ENCODE results near the gene CLEC2A.
"Not testable (repeated sequence)": the region's sequence is repeated elsewhere in the genome, so short reads cannot be mapped to it uniquely, and the experiment has no call there.

The CLEC2A gene

DNA sequence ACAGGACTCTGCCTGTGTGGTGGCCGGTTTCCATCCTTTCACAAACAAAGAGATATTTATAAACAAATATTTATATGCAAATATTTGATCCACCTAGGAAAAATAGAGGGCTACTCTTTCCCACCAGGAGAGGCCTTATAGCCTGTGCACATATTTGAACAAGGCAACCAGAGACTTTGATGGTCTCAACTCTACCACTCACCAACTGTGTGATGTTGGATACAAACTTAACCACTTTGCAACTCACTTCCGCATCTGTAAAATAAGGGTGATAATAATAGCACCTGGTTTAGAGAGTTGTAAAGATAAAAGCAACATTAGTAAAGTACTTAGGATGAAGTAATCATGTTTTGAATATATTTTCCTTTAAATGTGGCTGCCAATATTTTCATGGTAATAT lies 37.5 kb upstream of the CLEC2A start:
- DNase-seq (ENCODE audit: extremely low read depth, low read depth), result no peak
- TF ChIP-seq, protein P1, sequence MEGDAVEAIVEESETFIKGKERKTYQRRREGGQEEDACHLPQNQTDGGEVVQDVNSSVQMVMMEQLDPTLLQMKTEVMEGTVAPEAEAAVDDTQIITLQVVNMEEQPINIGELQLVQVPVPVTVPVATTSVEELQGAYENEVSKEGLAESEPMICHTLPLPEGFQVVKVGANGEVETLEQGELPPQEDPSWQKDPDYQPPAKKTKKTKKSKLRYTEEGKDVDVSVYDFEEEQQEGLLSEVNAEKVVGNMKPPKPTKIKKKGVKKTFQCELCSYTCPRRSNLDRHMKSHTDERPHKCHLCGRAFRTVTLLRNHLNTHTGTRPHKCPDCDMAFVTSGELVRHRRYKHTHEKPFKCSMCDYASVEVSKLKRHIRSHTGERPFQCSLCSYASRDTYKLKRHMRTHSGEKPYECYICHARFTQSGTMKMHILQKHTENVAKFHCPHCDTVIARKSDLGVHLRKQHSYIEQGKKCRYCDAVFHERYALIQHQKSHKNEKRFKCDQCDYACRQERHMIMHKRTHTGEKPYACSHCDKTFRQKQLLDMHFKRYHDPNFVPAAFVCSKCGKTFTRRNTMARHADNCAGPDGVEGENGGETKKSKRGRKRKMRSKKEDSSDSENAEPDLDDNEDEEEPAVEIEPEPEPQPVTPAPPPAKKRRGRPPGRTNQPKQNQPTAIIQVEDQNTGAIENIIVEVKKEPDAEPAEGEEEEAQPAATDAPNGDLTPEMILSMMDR (IDR thresholded peaks at IDR 0.05; ENCODE audit: low read depth, low read length), result no peak

DNA sequence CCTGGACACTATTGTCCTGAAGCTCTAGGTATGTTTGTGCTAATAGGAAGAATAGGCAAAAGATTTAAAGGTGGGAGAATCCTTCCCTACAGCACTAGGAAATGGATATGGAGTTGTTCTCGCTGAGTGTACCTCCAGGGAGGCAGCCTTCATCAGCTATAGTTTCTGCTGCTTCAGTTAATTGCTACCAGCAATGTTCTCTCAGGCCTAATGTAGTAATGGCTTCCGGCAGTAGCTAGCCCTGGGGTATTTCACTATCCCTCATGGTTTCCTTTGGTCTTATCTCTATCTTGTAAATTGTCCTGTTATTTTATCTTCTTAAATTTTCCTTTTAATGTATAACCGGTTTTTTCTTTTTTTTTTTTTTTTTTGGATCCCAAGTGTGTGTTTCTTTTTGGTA lies 29.7 kb upstream of the CLEC2A start:
- no peak for DNase-seq (ENCODE audit: extremely low read depth, low read depth)
- TF ChIP-seq, protein P1 (IDR thresholded peaks at IDR 0.05; ENCODE audit: low read depth, low read length), result no peak

DNA sequence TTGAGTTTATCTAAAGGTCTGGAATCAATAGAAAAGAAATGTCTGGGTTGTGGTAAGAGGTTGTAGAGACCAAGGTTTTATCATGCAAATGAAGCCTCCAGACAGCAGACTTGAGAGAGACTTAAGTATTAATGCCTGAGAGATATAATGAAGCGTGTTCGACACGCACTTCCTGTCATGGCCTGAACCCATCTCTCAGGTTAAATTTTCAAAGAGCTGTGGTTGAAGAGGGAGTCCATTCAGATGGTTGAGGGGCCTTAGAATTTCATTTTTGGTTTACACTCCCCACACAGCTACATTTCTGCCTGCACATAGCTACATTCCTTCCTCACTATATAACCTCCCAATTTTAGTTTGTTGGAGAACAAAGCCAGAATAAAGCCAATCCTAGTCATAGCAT lies 28.9 kb upstream of the CLEC2A start:
- TF ChIP-seq, protein P1 (IDR thresholded peaks at IDR 0.05; ENCODE audit: low read depth, low read length), result no peak

DNA sequence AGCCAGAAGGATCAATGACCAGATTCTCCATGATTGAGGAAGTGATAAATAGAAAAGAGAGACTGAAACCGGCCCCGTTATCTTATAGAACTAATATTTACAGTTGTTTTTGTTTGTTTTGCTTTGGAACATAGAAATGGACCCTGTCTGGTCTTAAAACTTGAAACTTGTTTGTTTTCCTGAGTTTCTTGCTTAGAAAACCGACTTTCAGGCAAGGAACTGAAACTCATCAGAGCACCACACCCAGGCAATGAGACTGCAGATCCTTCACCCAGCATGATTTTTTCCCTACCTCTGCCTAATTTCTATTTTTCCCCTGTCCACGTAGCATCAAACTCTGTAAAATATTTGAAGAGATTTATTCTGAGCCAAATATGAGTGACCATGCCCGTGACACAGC lies 28.4 kb upstream of the CLEC2A start:
- DNase-seq (ENCODE audit: extremely low read depth, low read depth), result no peak
- TF ChIP-seq, protein P1 (IDR thresholded peaks at IDR 0.05; ENCODE audit: low read depth, low read length), result no peak

More for the DNA sequence above, 28.9 kb upstream of the CLEC2A start:
- no peak for DNase-seq (ENCODE audit: extremely low read depth, low read depth)

DNA sequence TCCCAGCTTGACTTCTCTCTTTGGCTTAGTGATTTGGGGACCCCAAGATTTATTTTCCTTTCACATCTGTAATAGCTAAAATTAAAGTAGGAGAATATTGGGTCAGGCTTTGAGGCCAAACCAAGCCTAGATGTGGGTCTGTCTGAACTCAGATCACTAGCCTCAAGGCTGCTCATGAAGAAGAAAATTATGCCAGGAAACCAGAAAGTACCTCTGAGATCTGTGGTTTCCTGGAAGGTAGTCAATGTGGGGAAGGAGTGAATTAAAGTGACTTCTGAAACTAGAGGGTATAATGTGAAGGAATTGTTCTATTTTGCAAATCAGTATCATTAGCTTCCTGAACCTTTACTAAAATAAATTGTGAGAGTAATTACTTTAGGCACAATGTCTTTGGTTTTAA lies 25.7 kb upstream of the CLEC2A start:
- DNase-seq (ENCODE audit: extremely low read depth, low read depth), result no peak
- TF ChIP-seq, protein P1 (IDR thresholded peaks at IDR 0.05; ENCODE audit: low read depth, low read length), result no peak

DNA sequence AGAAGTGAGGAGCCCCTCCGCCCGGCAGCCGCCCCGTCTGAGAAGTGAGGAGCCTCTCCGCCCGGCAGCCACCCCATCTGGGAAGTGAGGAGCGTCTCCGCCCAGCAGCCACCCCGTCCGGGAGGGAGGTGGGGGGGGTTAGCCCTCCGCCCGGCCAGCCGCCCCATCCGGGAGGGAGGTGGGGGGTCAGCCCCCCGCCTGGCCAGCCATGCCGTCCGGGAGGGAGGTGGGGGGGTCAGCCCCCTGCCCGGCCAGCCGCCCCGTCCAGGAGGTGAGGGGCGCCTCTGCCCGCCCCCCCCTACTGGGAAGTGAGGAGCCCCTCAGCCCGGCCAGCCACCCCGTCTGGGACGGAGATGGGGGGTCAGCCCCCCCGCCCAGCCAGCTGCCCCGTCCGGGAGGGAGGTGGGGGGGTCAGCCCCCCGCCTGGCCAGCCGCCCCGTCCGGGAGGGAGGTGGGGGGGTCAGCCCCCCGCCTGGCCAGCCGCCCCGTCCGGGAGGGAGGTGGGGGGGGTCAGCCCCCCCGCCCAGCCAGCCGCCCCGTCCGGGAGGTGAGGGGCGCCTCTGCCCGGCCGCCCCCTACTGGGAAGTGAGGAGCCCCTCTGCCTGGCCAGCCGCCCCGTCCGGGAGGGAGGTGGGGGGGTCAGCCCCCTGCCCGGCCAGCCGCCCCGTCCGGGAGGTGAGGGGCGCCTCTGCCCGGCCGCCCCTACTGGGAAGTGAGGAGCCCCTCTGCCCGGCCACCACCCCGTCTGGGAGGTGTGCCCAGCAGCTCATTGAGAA lies 21.0 kb upstream of the CLEC2A start:
- not testable (repeated sequence) for DNase-seq (ENCODE audit: extremely low read depth, low read depth)

DNA sequence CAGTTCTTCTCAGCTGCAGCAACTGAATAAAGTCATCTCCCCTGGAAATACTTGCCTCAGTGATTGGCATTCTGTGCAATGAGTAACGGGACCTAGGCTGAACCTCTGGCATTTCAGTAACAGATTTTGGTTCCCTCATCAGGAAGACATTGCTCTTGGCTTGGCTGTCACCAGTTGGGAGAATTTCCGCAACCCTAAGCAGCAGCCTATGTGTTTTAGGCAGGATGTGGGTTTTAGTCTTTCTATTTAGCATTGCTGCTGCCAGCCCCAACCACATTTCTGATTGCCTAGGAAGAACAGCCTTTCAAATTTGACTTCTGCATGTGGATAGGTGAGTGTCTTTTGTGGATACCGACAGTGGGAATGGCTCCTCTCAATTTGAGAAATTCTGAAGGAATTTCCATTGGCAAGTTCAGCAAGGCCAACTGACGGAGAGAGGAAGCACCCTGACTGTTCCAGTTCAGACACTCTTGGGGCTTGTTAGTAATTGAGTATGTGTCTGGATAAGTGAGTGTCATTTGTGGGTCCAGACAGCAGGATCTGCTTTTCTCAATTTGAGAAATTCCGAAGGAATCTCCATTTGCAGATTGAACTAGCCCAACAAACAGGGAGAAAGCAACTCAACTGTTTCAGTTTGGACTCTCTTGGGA lies 19.0 kb upstream of the CLEC2A start:
- DNase-seq (ENCODE audit: extremely low read depth, low read depth), result no peak
- TF ChIP-seq, protein P1 (IDR thresholded peaks at IDR 0.05; ENCODE audit: low read depth, low read length), result no peak

Data from AG09319 (cell line).